HG02610 (cell line): Measurements from ENCODE around the gene ATG4B.
"Not testable (repeated sequence)": the region's sequence is repeated elsewhere in the genome, so short reads cannot be mapped to it uniquely, and the experiment has no call there.

Experiments
- ATAC-seq: cut with Tn5 transposase; IDR thresholded peaks from one replicate; pipeline ENCODE4 v1.9.1; 2021; ENCODE audit warnings: mild to moderate bottlenecking, moderate library complexity; ENCODE audit not compliant: unreplicated experiment

The ATG4B gene

GRCh38 chr2:241637018-241637794, at the start of gene ATG4B, which contains the start of gene THAP4:
ATG4B (plus strand) TSS chr2:241637693; CDS start chr2:241637715, 22 bp downstream.
THAP4 (minus strand) TSS chr2:241637158; CDS start chr2:241637017, 141 bp downstream.
- ATAC-seq, result peak; percentile 57

- ATAC-seq, result not testable (repeated sequence)
These were observed 47.6 kb upstream of the ATG4B start for GRCh38 chr2:241589863-241590262.

DNA sequence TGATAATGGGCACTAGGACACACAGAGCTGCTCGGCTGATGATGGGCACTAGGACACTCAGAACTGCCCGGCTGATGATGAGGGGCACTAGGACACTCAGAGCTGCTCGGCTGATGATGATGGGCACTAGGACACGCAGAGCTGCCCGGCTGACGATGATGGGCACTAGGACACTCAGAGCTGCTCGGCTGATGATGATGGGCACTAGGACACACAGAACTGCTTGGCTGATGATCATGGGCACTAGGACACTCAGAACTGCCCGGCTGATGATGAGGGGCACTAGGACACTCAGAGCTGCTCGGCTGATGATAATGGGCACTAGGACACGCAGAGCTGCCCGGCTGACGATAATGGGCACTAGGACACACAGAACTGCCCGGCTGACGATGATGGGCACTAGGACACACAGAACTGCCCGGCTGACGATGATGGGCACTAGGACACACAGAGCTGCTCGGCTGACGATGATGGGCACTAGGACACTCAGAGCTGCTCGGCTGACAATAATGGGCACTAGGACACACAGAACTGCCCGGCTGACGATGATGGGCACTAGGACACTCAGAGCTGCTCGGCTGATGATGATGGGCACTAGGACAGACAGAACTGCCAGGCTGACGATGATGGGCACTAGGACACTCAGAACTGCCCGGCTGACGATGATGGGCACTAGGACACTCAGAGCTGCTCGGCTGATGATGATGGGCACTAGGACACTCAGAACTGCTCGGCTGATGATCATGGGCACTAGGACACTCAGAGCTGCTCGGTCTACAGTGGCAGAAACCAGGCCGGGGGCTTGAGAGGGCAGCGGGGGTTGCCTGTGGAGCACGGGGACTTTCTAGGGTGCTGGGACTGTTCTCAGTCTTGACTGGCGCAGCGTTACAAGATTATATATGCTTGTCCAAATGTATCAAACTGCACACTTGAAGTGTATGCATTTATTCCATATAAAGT, 46.7 kb upstream of the ATG4B start:
- not testable (repeated sequence) for ATAC-seq

GRCh38 chr2:241592126-241592845, 45.2 kb upstream of the ATG4B start:
- ATAC-seq, result no peak

- ATAC-seq, result no peak
These were observed 44.2 kb upstream of the ATG4B start for GRCh38 chr2:241593271-241593670.

- no peak for ATAC-seq
These were observed 41.8 kb upstream of the ATG4B start for GRCh38 chr2:241595600-241596140.

DNA sequence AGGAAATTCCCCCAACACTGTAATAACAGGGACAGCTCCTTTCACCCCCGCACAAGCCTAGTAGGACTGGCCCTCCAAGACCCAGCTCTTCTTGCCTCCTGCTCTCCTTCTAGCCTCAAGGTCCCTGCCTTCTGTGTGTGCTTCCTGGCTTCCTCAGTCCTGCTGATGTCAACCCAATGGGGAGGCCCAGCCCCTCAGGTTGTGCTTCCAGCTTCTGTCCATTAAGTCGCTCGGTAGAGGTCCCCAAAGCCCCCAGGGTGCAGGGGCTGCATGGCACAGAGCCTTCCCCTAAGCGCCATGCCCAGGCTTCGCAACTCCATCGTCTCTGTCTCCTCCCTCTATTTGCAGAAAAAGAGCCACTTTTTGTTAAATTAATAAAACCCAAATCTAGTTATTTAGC, 39.9 kb upstream of the ATG4B start:
- ATAC-seq, result no peak

GRCh38 chr2:241598061-241598460, 39.4 kb upstream of the ATG4B start:
- no peak for ATAC-seq

DNA sequence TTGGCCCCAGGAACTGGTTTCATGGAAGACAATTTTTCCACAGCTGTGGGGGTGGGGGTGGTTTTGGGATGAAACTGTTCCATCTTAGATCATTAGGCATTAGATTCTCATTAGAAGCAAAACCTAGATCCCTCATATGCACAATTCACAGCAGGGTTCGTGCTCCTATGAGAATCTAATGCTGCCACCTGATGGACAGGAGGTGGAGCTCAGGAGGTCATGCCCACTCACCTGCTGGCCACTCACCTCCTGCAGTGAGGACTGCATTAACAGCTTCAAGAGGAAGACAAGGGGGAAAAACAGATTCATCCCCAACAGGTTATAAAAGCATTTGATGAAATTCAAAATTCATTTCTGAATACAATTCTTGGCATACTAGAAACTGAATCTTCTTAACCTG, 39.0 kb upstream of the ATG4B start:
- no peak for ATAC-seq

GRCh38 chr2:241599615-241600014, 37.9 kb upstream of the ATG4B start:
- no peak for ATAC-seq

GRCh38 chr2:241601841-241602240, 35.7 kb upstream of the ATG4B start:
- ATAC-seq, result no peak

- no peak for ATAC-seq
These were observed 34.8 kb upstream of the ATG4B start for GRCh38 chr2:241602720-241603119.

GRCh38 chr2:241603686-241604085, 33.8 kb upstream of the ATG4B start:
- ATAC-seq, result no peak

- no peak for ATAC-seq
These were observed 31.3 kb upstream of the ATG4B start for GRCh38 chr2:241606186-241606585.

DNA sequence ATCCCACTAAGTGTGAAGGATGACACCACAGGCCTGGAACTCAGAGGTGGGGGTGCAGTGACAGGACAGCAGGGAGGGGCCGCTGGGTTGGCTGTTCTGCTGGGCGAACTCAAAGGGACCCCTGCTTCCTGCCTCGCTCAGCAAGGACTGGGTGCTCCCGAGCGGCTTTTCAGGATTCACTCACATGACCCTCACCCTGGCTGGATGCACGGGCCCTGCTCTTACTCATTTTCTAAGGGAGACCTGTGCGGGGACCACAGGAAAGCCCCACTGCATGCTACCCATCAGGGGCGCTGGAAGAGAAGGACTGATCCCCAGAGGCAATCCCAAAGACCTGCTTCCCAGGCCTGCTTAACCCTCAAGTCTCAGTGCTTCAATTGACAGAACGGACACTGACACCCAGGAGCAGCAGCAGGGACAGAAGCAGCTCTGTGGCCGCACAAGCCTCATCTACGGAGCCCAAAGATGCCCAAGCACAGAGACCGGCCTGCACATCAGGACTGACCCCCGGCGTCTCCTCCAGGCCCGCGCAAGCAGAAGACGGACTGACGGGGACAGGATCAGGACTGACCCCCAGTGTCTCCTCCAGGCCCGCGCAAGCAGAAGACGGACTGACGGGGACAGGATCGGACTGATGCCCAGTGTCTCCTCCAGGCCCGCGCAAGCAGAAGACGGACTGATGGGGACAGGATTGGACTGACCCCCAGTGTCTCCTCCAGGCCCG, 30.2 kb upstream of the ATG4B start:
- ATAC-seq, result no peak

DNA sequence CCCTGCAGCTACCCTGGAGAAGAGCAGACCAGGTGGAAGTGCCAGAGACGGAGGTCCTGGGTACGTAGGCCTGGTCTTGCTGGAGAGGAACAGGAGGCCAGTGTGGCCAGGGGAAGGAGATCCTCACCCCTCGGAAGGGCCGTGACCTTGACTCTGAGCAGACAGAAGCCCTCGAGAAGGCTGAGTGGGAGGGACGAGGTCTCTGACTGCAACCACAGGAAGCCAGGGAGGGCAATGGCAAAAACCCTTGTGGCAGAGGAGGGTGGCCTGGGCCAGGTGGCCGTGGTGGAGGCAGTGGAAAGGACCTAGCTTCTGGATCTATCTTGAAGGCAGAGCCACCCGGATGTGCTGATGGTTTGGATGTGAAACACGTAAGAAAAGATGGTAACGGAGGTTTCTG, 28.6 kb upstream of the ATG4B start:
- ATAC-seq, result no peak

- peak; percentile 92 for ATAC-seq
These were observed 27.4 kb upstream of the ATG4B start for GRCh38 chr2:241609859-241610793.

- no peak for ATAC-seq
These were observed 26.4 kb upstream of the ATG4B start for GRCh38 chr2:241611062-241611461.
